Urinary bladder (tissue), 4 donors: ENCODE measurements around the gene SLC25A29. TPM values are rescaled to one million over a fixed set of nuclear protein-coding genes. Genes with fewer than 3 reads are reported as not detected.
"Not testable (repeated sequence)": the region's sequence is repeated elsewhere in the genome, so short reads cannot be mapped to it uniquely, and the experiment has no call there.

ENCODE experiments used
- DNase-seq: peaks from one replicate; pipeline ENCODE4 v3.0.0-alpha.2; 2015; ENCODE audit errors: extremely low spot score
- H3K27ac ChIP-seq: one replicate; pipeline ENCODE4 v1.5.1; 2013; ENCODE audit warnings: low read depth, mild to moderate bottlenecking, moderate library complexity
- H3K36me3 ChIP-seq: one replicate; pipeline ENCODE4 v1.6.1; 2013; ENCODE audit warnings: mild to moderate bottlenecking, moderate library complexity; ENCODE audit not compliant: insufficient read depth
- H3K4me1 ChIP-seq: one replicate; pipeline ENCODE4 v1.6.1; 2013; ENCODE audit warnings: mild to moderate bottlenecking, moderate library complexity; ENCODE audit not compliant: insufficient read depth
- H3K4me3 ChIP-seq: one replicate; pipeline ENCODE4 v1.5.1; 2013; ENCODE audit warnings: low read depth, low read length
- WGBS: extraction: QIAGEN DNeasy Blood & Tissue Kit; methylation state at CpG from one replicate; pipeline ENCODE4 v1.1.7; 2013; 5-methylcytosine and 5-hydroxymethylcytosine counted together
- polyA plus RNA-seq: library from polyadenylated mRNA; stranded (reverse); fragments of 200-250 nt; gene quantifications from one replicate; pipeline ENCODE4 v1.2.3, GENCODE V29; 2013
- total RNA-seq: library from RNA; depleted of rRNA; stranded (reverse); fragments of >200 nt; gene quantifications from one replicate; pipeline ENCODE4 v1.2.3, GENCODE V29; 2014
- donor health status: healthy with polysubstance abuse.
- donor health status: healthy.

SLC25A29 gene
- total and polyA plus RNA-seq, 2 donors = 14.6 to 34.3 TPM

- 24% methylated on average over 18 of the region's 18 CpGs for WGBS
Measured at GRCh38 chr14:100312110-100312876, 6.0 kb upstream of the SLC25A29 start.

GRCh38 chr14:100309028-100309737, 2.9 kb upstream of the SLC25A29 start:
- no peak overlapping the region for H3K27ac ChIP-seq

More at GRCh38 chr14:100312110-100312876, 6.0 kb upstream of the SLC25A29 start:
- H3K4me3 ChIP-seq, H3K27ac ChIP-seq, DNase-seq, H3K36me3 ChIP-seq, H3K4me1 ChIP-seq: not testable (repeated sequence)

GRCh38 chr14:100308427-100308792, 2.2 kb upstream of the SLC25A29 start:
- DNase-seq, H3K4me1 ChIP-seq, H3K36me3 ChIP-seq, H3K4me3 ChIP-seq, H3K27ac ChIP-seq: not testable (repeated sequence)
- 87% methylated on average over 6 of the region's 6 CpGs for WGBS

More at GRCh38 chr14:100309028-100309737, 2.9 kb upstream of the SLC25A29 start:
- Histone ChIP-seq H3K36me3 (no peaks in the 10 kb centered on the region), H3K4me3 (no peak overlapping the region), H3K4me1 (no peaks in the 10 kb centered on the region)
- DNase-seq = no peak
- WGBS = 70% methylated on average over 8 of the region's 8 CpGs

GRCh38 chr14:100307766-100308426, 1.7 kb upstream of the SLC25A29 start:
- WGBS = 88% methylated on average over 5 of the region's 5 CpGs
- Histone ChIP-seq H3K36me3 (no peaks in the 10 kb centered on the region), H3K4me1 (no peaks in the 10 kb centered on the region), H3K4me3 (peak overlapping the region; percentile 81), H3K27ac (no peak overlapping the region)
- no peak for DNase-seq

- DNase-seq = no peak
- Histone ChIP-seq H3K4me1 (no peaks in the 10 kb centered on the region), H3K27ac (peak overlapping the region; percentile 61), H3K4me3 (peak overlapping the region; percentile 81), H3K36me3 (no peaks in the 10 kb centered on the region)
- 9% methylated on average over 49 of the region's 49 CpGs for WGBS
Measured at GRCh38 chr14:100306998-100307765, 938 bp upstream of the SLC25A29 start.

- peak overlapping the region; percentile 81 for H3K4me3 ChIP-seq
- no peak overlapping the region for H3K27ac ChIP-seq
- DNase-seq = no peak
- WGBS = under 1% methylated on average over 65 of the region's 65 CpGs
- no peaks in the 10 kb centered on the region for H3K36me3 ChIP-seq
- no peaks in the 10 kb centered on the region for H3K4me1 ChIP-seq
Measured at GRCh38 chr14:100305324-100306100, 732 bp downstream of the SLC25A29 start.

- 10% methylated on average over 23 of the region's 23 CpGs for WGBS
- Histone ChIP-seq H3K4me1 (no peaks in the 10 kb centered on the region), H3K27ac (no peak overlapping the region), H3K4me3 (peak overlapping the region; percentile 81), H3K36me3 (no peaks in the 10 kb centered on the region)
- DNase-seq = no peak
Measured at GRCh38 chr14:100304825-100305323, 1.4 kb downstream of the SLC25A29 start.

GRCh38 chr14:100303925-100304324, 2.3 kb downstream of the SLC25A29 start:
- no peak for DNase-seq
- Histone ChIP-seq H3K4me1 (no peaks in the 10 kb centered on the region), H3K4me3 (no peak overlapping the region), H3K27ac (no peak overlapping the region), H3K36me3 (no peaks in the 10 kb centered on the region)
- 71% methylated on average over 4 of the region's 4 CpGs for WGBS

GRCh38 chr14:100303179-100303578, 3.1 kb downstream of the SLC25A29 start:
- no peak overlapping the region for H3K27ac ChIP-seq
- H3K4me1 ChIP-seq = no peaks in the 10 kb centered on the region
- H3K36me3 ChIP-seq = no peaks in the 10 kb centered on the region
- WGBS = 76% methylated on average over 8 of the region's 8 CpGs
- no peak for DNase-seq
- H3K4me3 ChIP-seq = no peak overlapping the region

GRCh38 chr14:100302616-100303015, 3.6 kb downstream of the SLC25A29 start:
- 26% methylated on average over 2 of the region's 2 CpGs for WGBS
- no peaks in the 10 kb centered on the region for H3K4me1 ChIP-seq

GRCh38 chr14:100299238-100299560, 7.0 kb downstream of the SLC25A29 start:
- DNase-seq = no peak
- Histone ChIP-seq H3K4me1 (no peaks in the 10 kb centered on the region), H3K36me3 (no peaks in the 10 kb centered on the region), H3K27ac (no peak overlapping the region), H3K4me3 (no peak overlapping the region)
- WGBS = 93% methylated on average over 6 of the region's 6 CpGs

More at GRCh38 chr14:100302616-100303015, 3.6 kb downstream of the SLC25A29 start:
- Histone ChIP-seq H3K4me3 (no peak overlapping the region), H3K27ac (no peak overlapping the region), H3K36me3 (no peaks in the 10 kb centered on the region)
- DNase-seq = no peak

GRCh38 chr14:100298551-100299237, 7.5 kb downstream of the SLC25A29 start:
- no peaks in the 10 kb centered on the region for H3K4me1 ChIP-seq
- WGBS = 87% methylated on average over 14 of the region's 14 CpGs
- no peak overlapping the region for H3K27ac ChIP-seq
- no peak overlapping the region for H3K4me3 ChIP-seq
- H3K36me3 ChIP-seq = no peaks in the 10 kb centered on the region
- no peak for DNase-seq
